GM12878 (cell line): ENCODE measurements around the gene TPK1. TPM values are rescaled to one million over a fixed set of nuclear protein-coding genes. Genes with fewer than 3 reads are reported as not detected.

Experiments
- ATAC-seq: fragments of 200-7000 bp; cut with Tn5 transposase; 3 replicates; pipeline ENCODE4 v1.9.1; 2020; ENCODE audit warnings: mild to moderate bottlenecking, moderate library complexity
- BruUV-seq: library from RNA; stranded (reverse); fragments of 400-500 nt; replicated peaks from 2 replicates; lab custom pipeline; 2021; lab: Mats Ljungman, UMichigan
- CTCF ChIA-PET: fragments of 300-600 bp; sonication (Branson Sonifier 250); formaldehyde crosslinking; extraction: SDS; loops from one replicate; lab custom pipeline; 2021; ENCODE audit warnings: inconsistent platforms; lab: Yijun Ruan, JAX
- POLR2A ChIA-PET: fragments of 350-600 bp; formaldehyde crosslinking; extraction: SDS; loops from one replicate; lab custom pipeline; 2021; ENCODE audit warnings: inconsistent platforms; lab: Charles Lee
- RAD21 ChIA-PET: fragments of 300-600 bp; sonication (Branson Sonifier 250); formaldehyde crosslinking; loops from one replicate; lab custom pipeline; 2023; ENCODE audit warnings: antibody characterized with exemption; ENCODE audit not compliant: unreplicated experiment; lab: Charles Lee
- SMC1A ChIA-PET: fragments of 300-600 bp; sonication (Branson Sonifier 250); formaldehyde crosslinking; loops from one replicate; lab custom pipeline; 2023; ENCODE audit not compliant: unreplicated experiment, uncharacterized antibody; lab: Charles Lee
- DNase-seq: peaks from one replicate; pipeline ENCODE4 v3.0.0-alpha.2; 2011; ENCODE audit warnings: low read depth, low spot score
- FAIRE-seq: peaks from 3 replicates; lab custom pipeline; 2011; peaks lifted over from hg19 to GRCh38; lab: Jason Lieb, UNC
- H2AFZ ChIP-seq: 2 replicates; pipeline ENCODE4 v1.6.0; 2011; ENCODE audit warnings: low read depth, low read length, control low read depth; ENCODE audit not compliant: control insufficient read depth
- H3K27ac ChIP-seq: 2 replicates; pipeline ENCODE4 v1.5.1; 2011; ENCODE audit warnings: control low read depth; ENCODE audit not compliant: control insufficient read depth, insufficient read depth
- H3K27me3 ChIP-seq, 2 experiments: replicated peaks in 1 of 2; 2 replicates each; pipeline versions ENCODE4 v1.6.0 to v1.6.1; 2011; ENCODE audit warnings: low read length in 1 of 2; ENCODE audit not compliant: control insufficient read depth in 2 of 2, insufficient read depth in 2 of 2
- H3K36me3 ChIP-seq, 2 experiments: 2 replicates each; pipeline ENCODE4 v1.5.1; 2011; ENCODE audit warnings: low read length in 1 of 2; ENCODE audit not compliant: control insufficient read depth in 2 of 2, insufficient read depth in 2 of 2
- H3K4me1 ChIP-seq: 2 replicates; pipeline ENCODE4 v1.6.1; 2011; ENCODE audit warnings: mild to moderate bottlenecking, low read length, moderate library complexity, mixed read lengths; ENCODE audit not compliant: control insufficient read depth, insufficient read depth
- H3K4me2 ChIP-seq: 2 replicates; pipeline ENCODE4 v1.6.0; 2011; ENCODE audit warnings: control low read depth; ENCODE audit not compliant: control insufficient read depth, insufficient read depth
- H3K4me3 ChIP-seq: fragments of 200-600 bp; sonication (generic); 2 replicates; pipeline ENCODE4 v1.5.1; 2016
- H3K79me2 ChIP-seq: 2 replicates; pipeline ENCODE4 v1.6.0; 2011; ENCODE audit warnings: low read length; ENCODE audit not compliant: control insufficient read depth, insufficient read depth
- H3K9ac ChIP-seq: 2 replicates; pipeline ENCODE4 v1.8.0; 2011; ENCODE audit warnings: low read length, control low read depth, mixed read lengths; ENCODE audit not compliant: control insufficient read depth, insufficient read depth
- H3K9me3 ChIP-seq: replicated peaks from 3 replicates; pipeline ENCODE4 v1.5.1; 2011; ENCODE audit warnings: mild to moderate bottlenecking, low read length; ENCODE audit not compliant: control insufficient read depth, insufficient read depth
- H4K20me1 ChIP-seq: 2 replicates; pipeline ENCODE4 v1.6.0; 2011; ENCODE audit not compliant: control insufficient read depth, insufficient read depth
- CHD2 ChIP-seq: IDR thresholded peaks from 2 replicates; pipeline ENCODE4 v1.6.1; 2011; ENCODE audit warnings: low read depth, low read length, improper control_type of control experiment, borderline replicate concordance
- E4F1 ChIP-seq: fragments of 450-650 bp; IDR thresholded peaks from 2 replicates; pipeline ENCODE4 v1.6.1; 2018; ENCODE audit warnings: borderline replicate concordance, mild to moderate bottlenecking; ENCODE audit not compliant: partially characterized antibody
- EGR1 ChIP-seq, 2 experiments: IDR thresholded peaks; 1 replicate in 1 of 2; 2 replicates in 1 of 2; pipeline ENCODE4 v1.6.1; 2011 to 2012; ENCODE audit warnings: low read depth in 2 of 2, low read length in 2 of 2, borderline replicate concordance in 1 of 2, mild to moderate bottlenecking in 1 of 2, moderate library complexity in 1 of 2
- EP300 ChIP-seq, 2 experiments: fragments of 150-350 bp in 1 of 2; IDR thresholded peaks; 2 replicates each; pipeline ENCODE4 v1.6.1; 2011 to 2012; ENCODE audit warnings: low read depth in 2 of 2, low read length in 2 of 2, borderline replicate concordance in 1 of 2, improper control_type of control experiment in 1 of 2, inconsistent platforms in 1 of 2; ENCODE audit not compliant: control insufficient read depth in 1 of 2
- EZH2 ChIP-seq: IDR thresholded peaks from 2 replicates; pipeline ENCODE4 v1.6.1; 2012; ENCODE audit warnings: low read depth, mild to moderate bottlenecking, control low read depth, inconsistent platforms, low read length, borderline replicate concordance; ENCODE audit not compliant: control insufficient read depth
- GABPA ChIP-seq: IDR thresholded peaks from 2 replicates; pipeline ENCODE4 v1.6.1; 2014; ENCODE audit warnings: antibody characterized with exemption, low read depth, mild to moderate bottlenecking, inconsistent platforms
- MTA3 ChIP-seq: IDR thresholded peaks from 2 replicates; pipeline ENCODE4 v1.6.1; 2012; ENCODE audit warnings: low read length, inconsistent platforms, borderline replicate concordance
- NFYB ChIP-seq: IDR thresholded peaks from 2 replicates; pipeline ENCODE4 v1.6.1; 2011; ENCODE audit warnings: low read depth, mild to moderate bottlenecking, low read length, improper control_type of control experiment, moderate library complexity; ENCODE audit not compliant: insufficient read depth
- NRF1 ChIP-seq: conservative IDR thresholded peaks from 2 replicates; pipeline ENCODE4 v1.6.1; 2011; ENCODE audit warnings: mild to moderate bottlenecking, low read depth, low read length, improper control_type of control experiment
- PML ChIP-seq: IDR thresholded peaks from 2 replicates; pipeline ENCODE4 v1.6.1; 2012; ENCODE audit warnings: low read length, inconsistent platforms
- RAD21 ChIP-seq: IDR thresholded peaks from 2 replicates; pipeline ENCODE4 v1.6.1; 2011; ENCODE audit warnings: mild to moderate bottlenecking, low read depth, low read length, moderate library complexity; ENCODE audit not compliant: insufficient read depth
- SMAD1 ChIP-seq: fragments of 450-650 bp; IDR thresholded peaks from 2 replicates; pipeline ENCODE4 v1.6.1; 2018; ENCODE audit warnings: mild to moderate bottlenecking, low read depth; ENCODE audit not compliant: partially characterized antibody
- STAT1 ChIP-seq: fragments of 450-650 bp; conservative IDR thresholded peaks from 2 replicates; pipeline ENCODE4 v1.6.1; 2014; ENCODE audit warnings: antibody characterized with exemption, mild to moderate bottlenecking
- TBL1XR1 ChIP-seq: IDR thresholded peaks from 2 replicates; pipeline ENCODE4 v1.6.1; 2012; ENCODE audit warnings: low read depth, low read length, improper control_type of control experiment
- ZNF274 ChIP-seq: IDR thresholded peaks from one replicate; pipeline ENCODE4 v1.8.0; 2011; ENCODE audit not compliant: insufficient read length, insufficient read depth
- WGBS: methylation state at CpG from one replicate; pipeline ENCODE4 v1.1.6; 2016; ENCODE audit warnings: low lambda C conversion rate; ENCODE audit not compliant: insufficient replicate concordance, insufficient coverage; ENCODE audit errors: missing lambda C conversion rate; 5-methylcytosine and 5-hydroxymethylcytosine counted together
- in situ Hi-C: fragments of 300-500 bp; cut with MboI; formaldehyde crosslinking; loops from 9 replicates; pipeline ENCODE4 v1.14.3; 2018; ENCODE audit warnings: mixed read lengths
- intact Hi-C: fragments of 100-400 bp; cut with micrococcal nuclease; formaldehyde crosslinking; loops from one replicate; pipeline ENCODE4 v1.14.2; 2022; ENCODE audit not compliant: unreplicated experiment
- polyA plus RNA-seq, 11 experiments: library from polyadenylated mRNA; depleted of rRNA in 4 of 11; unstranded in 6 of 11; stranded (reverse) in 5 of 11; fragments of >200 nt; fragmentation: Nextera tagmentation in 4 of 11; fragmentation: Illumina TruSeq in 1 of 11; extraction: Ambion mirVana in 4 of 11; extraction: Trizol in 1 of 11; gene quantifications; 1 replicate in 1 of 11; 2 replicates in 10 of 11; pipeline versions ENCODE4 v1.2.1 to v1.2.3, GENCODE V29; 2011 to 2016; ENCODE audit warnings: inconsistent platforms in 2 of 11, missing spikeins in 2 of 11, low read depth in 1 of 11
- total RNA-seq, 4 experiments: library from RNA; depleted of rRNA in 3 of 4; stranded (reverse); fragments of >200 nt in 3 of 4; fragmentation: Illumina TruSeq in 1 of 4; extraction: Trizol in 1 of 4; gene quantifications; 2 replicates each; pipeline versions ENCODE4 v1.2.1 to v1.2.3, GENCODE V29; 2013 to 2021
- TF ChIP-seq, protein P1 (sequence below): IDR thresholded peaks from 2 replicates; pipeline ENCODE4 v1.6.1; 2012; ENCODE audit warnings: low read length, inconsistent platforms

Gene TPK1
- total and polyA plus RNA-seq, 10 of the 15 experiments (the other 5 are each of a cell fraction or from before 2014, with no cell fraction given): 7.1 to 19.0 (median 9.3) TPM

DNA sequence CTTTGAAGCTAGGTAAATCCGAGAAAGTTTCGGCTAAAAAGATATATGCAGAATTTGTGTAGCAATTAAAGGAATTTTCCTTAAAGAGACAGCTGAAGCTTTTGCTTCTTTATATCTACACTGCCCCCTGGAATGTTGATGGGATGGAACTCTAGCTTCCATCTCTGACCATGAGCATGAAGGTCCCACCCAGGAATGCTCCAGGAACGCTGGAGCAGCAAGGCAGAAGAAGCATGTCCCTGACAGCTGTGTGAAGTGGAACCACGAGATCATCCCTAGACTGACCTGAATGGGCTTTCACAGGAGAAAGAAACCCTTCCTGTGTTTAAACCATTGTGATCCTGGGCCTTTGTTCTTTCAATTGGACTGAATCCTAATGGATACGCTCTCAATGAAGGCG, 332.6 kb downstream of the TPK1 start:
- no peak for FAIRE-seq
- no peak overlapping the region for H3K27ac ChIP-seq
- H3K9ac ChIP-seq: no peak overlapping the region
- no peak for ATAC-seq
- no peaks in the 10 kb centered on the region for H4K20me1 ChIP-seq
- no TSS peak for BruUV-seq
- CTCF ChIA-PET: no interaction called here
- H3K4me3 ChIP-seq: no peak overlapping the region
- RAD21 ChIA-PET: no interaction called here
- SMC1A ChIA-PET: no interaction called here
- H3K4me2 ChIP-seq: no peak overlapping the region
- H3K9me3 ChIP-seq: no peaks in the 10 kb centered on the region; the same call in 2 of the 3 replicates
- 73% methylated on average over 6 of the region's 6 CpGs for WGBS
- POLR2A ChIA-PET: no interaction called here
- H3K79me2 ChIP-seq: no peaks in the 10 kb centered on the region
- in situ Hi-C loops (no loop called here), intact Hi-C loops (no loop called here)
- no peak overlapping the region for H2AFZ ChIP-seq
- DNase-seq: no peak
- H3K27me3 ChIP-seq: no peaks in the 10 kb centered on the region
- peaks cover 5% of the 10 kb centered on the region; the same call in 1 of the 2 replicates for H3K4me1 ChIP-seq
- no peak for TF ChIP-seq EZH2
- TF ChIP-seq EP300 (IDR thresholded peaks at IDR 0.05; ENCODE audit: borderline replicate concordance in 1 of 2, control insufficient read depth in 1 of 2, low read depth in 2 of 2, low read length in 2 of 2): no peak
- no peak for TF ChIP-seq CHD2
- no peak for TF ChIP-seq E4F1
- TF ChIP-seq, protein P1, sequence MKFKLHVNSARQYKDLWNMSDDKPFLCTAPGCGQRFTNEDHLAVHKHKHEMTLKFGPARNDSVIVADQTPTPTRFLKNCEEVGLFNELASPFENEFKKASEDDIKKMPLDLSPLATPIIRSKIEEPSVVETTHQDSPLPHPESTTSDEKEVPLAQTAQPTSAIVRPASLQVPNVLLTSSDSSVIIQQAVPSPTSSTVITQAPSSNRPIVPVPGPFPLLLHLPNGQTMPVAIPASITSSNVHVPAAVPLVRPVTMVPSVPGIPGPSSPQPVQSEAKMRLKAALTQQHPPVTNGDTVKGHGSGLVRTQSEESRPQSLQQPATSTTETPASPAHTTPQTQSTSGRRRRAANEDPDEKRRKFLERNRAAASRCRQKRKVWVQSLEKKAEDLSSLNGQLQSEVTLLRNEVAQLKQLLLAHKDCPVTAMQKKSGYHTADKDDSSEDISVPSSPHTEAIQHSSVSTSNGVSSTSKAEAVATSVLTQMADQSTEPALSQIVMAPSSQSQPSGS: no peak
- no peak for TF ChIP-seq STAT1
- no peak for TF ChIP-seq MTA3
- no peak for TF ChIP-seq EGR1 (IDR thresholded peaks at IDR 0.05; ENCODE audit: borderline replicate concordance in 1 of 2, low read depth in 2 of 2, low read length in 2 of 2)
- TF ChIP-seq SMAD1: no peak
- TF ChIP-seq ZNF274: no peak
- TF ChIP-seq GABPA: no peak
- no peak for TF ChIP-seq TBL1XR1
- TF ChIP-seq NRF1: no peak
- TF ChIP-seq PML: no peak
- TF ChIP-seq RAD21: no peak
- TF ChIP-seq NFYB: no peak
- no peaks in the 10 kb centered on the region for H3K36me3 ChIP-seq
